H1 (cell line): ENCODE data around the gene ZFP90.

Source experiments
- BACH1 ChIP-seq: IDR thresholded peaks from 2 replicates; pipeline ENCODE4 v1.6.1; 2012; ENCODE audit warnings: low read length, improper control_type of control experiment
- EP300 ChIP-seq, 2 experiments: IDR thresholded peaks; 1 replicate in 1 of 2; 2 replicates in 1 of 2; pipeline ENCODE4 v1.6.1; 2011 to 2012; ENCODE audit warnings: low read depth in 2 of 2, low read length in 2 of 2, mild to moderate bottlenecking in 2 of 2, borderline replicate concordance in 1 of 2, inconsistent platforms in 1 of 2, moderate library complexity in 1 of 2
- EZH2 ChIP-seq: fragments of 200-600 bp; sonication (generic); IDR thresholded peaks from 2 replicates; pipeline ENCODE4 v1.7.1; 2012; ENCODE audit warnings: low read depth, mild to moderate bottlenecking, moderate library complexity, low read length, inconsistent platforms; ENCODE audit not compliant: severe bottlenecking
- KDM1A ChIP-seq: fragments of 200-600, 300-600 bp; sonication (generic); IDR thresholded peaks from 2 replicates; pipeline ENCODE4 v1.7.1; 2016; ENCODE audit warnings: mild to moderate bottlenecking, low read length, borderline replicate concordance
- MAX ChIP-seq: IDR thresholded peaks from 2 replicates; pipeline ENCODE4 v1.6.1; 2012; ENCODE audit warnings: inconsistent platforms
- NANOG ChIP-seq: IDR thresholded peaks from 2 replicates; pipeline ENCODE4 v1.6.1; 2011; ENCODE audit warnings: low read length, low read depth, mild to moderate bottlenecking, inconsistent platforms; ENCODE audit not compliant: insufficient read depth, poor library complexity, severe bottlenecking
- POLR2A ChIP-seq, 2 experiments: IDR thresholded peaks; 1 replicate in 1 of 2; 2 replicates in 1 of 2; pipeline ENCODE4 v1.6.1; 2011; ENCODE audit warnings: low read depth in 2 of 2, low read length in 2 of 2, mild to moderate bottlenecking in 2 of 2; ENCODE audit errors: control extremely low read depth in 1 of 2
- SIN3A ChIP-seq, 2 experiments: IDR thresholded peaks in 1 of 2; conservative IDR thresholded peaks in 1 of 2; 2 replicates each; pipeline ENCODE4 v1.6.1; 2011 to 2012; ENCODE audit warnings: low read length in 2 of 2, improper control_type of control experiment in 1 of 2, low read depth in 1 of 2, mild to moderate bottlenecking in 1 of 2
- SP1 ChIP-seq: IDR thresholded peaks from 2 replicates; pipeline ENCODE4 v1.6.1; 2011; ENCODE audit warnings: low read depth, low read length
- TBP ChIP-seq: IDR thresholded peaks from 2 replicates; pipeline ENCODE4 v1.6.1; 2011; ENCODE audit warnings: low read depth, low read length, improper control_type of control experiment
- ZNF274 ChIP-seq: IDR thresholded peaks from 2 replicates; pipeline ENCODE4 v1.7.0; 2012; ENCODE audit warnings: low read length, borderline replicate concordance; ENCODE audit errors: extremely low read depth
- TF ChIP-seq, protein P1 (sequence below), 3 experiments: IDR thresholded peaks; 1 replicate in 2 of 3; 2 replicates in 1 of 3; pipeline versions ENCODE4 v1.5.1 to v1.6.1; 2011; ENCODE audit warnings: low read length in 3 of 3, mild to moderate bottlenecking in 3 of 3, inconsistent platforms in 2 of 3, low read depth in 1 of 3, moderate library complexity in 1 of 3; ENCODE audit not compliant: insufficient read depth in 1 of 3; ENCODE audit errors: control extremely low read depth in 1 of 3
- TF ChIP-seq, protein P2 (sequence below): IDR thresholded peaks from 2 replicates; pipeline ENCODE4 v1.6.1; 2011; ENCODE audit warnings: low read length, improper control_type of control experiment

- TF ChIP-seq, protein P1, sequence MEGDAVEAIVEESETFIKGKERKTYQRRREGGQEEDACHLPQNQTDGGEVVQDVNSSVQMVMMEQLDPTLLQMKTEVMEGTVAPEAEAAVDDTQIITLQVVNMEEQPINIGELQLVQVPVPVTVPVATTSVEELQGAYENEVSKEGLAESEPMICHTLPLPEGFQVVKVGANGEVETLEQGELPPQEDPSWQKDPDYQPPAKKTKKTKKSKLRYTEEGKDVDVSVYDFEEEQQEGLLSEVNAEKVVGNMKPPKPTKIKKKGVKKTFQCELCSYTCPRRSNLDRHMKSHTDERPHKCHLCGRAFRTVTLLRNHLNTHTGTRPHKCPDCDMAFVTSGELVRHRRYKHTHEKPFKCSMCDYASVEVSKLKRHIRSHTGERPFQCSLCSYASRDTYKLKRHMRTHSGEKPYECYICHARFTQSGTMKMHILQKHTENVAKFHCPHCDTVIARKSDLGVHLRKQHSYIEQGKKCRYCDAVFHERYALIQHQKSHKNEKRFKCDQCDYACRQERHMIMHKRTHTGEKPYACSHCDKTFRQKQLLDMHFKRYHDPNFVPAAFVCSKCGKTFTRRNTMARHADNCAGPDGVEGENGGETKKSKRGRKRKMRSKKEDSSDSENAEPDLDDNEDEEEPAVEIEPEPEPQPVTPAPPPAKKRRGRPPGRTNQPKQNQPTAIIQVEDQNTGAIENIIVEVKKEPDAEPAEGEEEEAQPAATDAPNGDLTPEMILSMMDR (IDR thresholded peaks at IDR 0.05; ENCODE audit: control extremely low read depth in 1 of 3, insufficient read depth in 1 of 3, low read depth in 1 of 3, low read length in 3 of 3) = no peak
- TF ChIP-seq KDM1A (no peak), TBP (no peak), ZNF274 (no peak), POLR2A (IDR thresholded peaks at IDR 0.05; ENCODE audit: control extremely low read depth in 1 of 2, low read depth in 2 of 2, low read length in 2 of 2) (no peak), EZH2 (no peak), NANOG (no peak), SP1 (no peak), MAX (no peak), BACH1 (no peak), SIN3A (conservative IDR thresholded peaks at IDR 0.05 in 1 of 2, IDR thresholded peaks at IDR 0.05 in 1 of 2; ENCODE audit: low read depth in 1 of 2, low read length in 2 of 2) (no peak), EP300 (IDR thresholded peaks at IDR 0.05; ENCODE audit: borderline replicate concordance in 1 of 2, low read depth in 2 of 2, low read length in 2 of 2) (no peak)
- TF ChIP-seq, protein P2, sequence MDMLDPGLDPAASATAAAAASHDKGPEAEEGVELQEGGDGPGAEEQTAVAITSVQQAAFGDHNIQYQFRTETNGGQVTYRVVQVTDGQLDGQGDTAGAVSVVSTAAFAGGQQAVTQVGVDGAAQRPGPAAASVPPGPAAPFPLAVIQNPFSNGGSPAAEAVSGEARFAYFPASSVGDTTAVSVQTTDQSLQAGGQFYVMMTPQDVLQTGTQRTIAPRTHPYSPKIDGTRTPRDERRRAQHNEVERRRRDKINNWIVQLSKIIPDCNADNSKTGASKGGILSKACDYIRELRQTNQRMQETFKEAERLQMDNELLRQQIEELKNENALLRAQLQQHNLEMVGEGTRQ = no peak
These were observed 73.9 kb downstream of the ZFP90 start for GRCh38 chr16:68612996-68613395.
